ENCODE measurements around the gene KSR1. TPM values are rescaled to one million over a fixed set of nuclear protein-coding genes. Genes with fewer than 3 reads are reported as not detected.

KSR1 gene
- total RNA-seq, 1 donor: 23.5 TPM

- Histone ChIP-seq H3K27me3 (ENCODE audit: insufficient read depth, low read length) (no peaks in the 10 kb centered on the region), H3K9me3 (ENCODE audit: low read depth, low read length) (no peaks in the 10 kb centered on the region), H3K4me3 (ENCODE audit: low read length) (no peak overlapping the region), H3K4me1 (ENCODE audit: insufficient read depth, low read length) (peaks cover 68% of the 10 kb centered on the region)
These were observed 75.3 kb downstream of the KSR1 start for GRCh38 chr17:27531469-27531961.

- H3K4me3 ChIP-seq (ENCODE audit: low read length): no peak overlapping the region
- H3K9me3 ChIP-seq (ENCODE audit: low read depth, low read length): no peaks in the 10 kb centered on the region
- H3K4me1 ChIP-seq (ENCODE audit: insufficient read depth, low read length): peaks cover 62% of the 10 kb centered on the region
- H3K27me3 ChIP-seq (ENCODE audit: insufficient read depth, low read length): no peaks in the 10 kb centered on the region
These were observed 76.3 kb downstream of the KSR1 start for GRCh38 chr17:27532269-27533263.

GRCh38 chr17:27533874-27534815, 77.9 kb downstream of the KSR1 start:
- H3K4me1 ChIP-seq (ENCODE audit: insufficient read depth, low read length): peaks cover 50% of the 10 kb centered on the region
- no peaks in the 10 kb centered on the region for H3K9me3 ChIP-seq (ENCODE audit: low read depth, low read length)
- H3K4me3 ChIP-seq (ENCODE audit: low read length): no peak overlapping the region
- no peaks in the 10 kb centered on the region for H3K27me3 ChIP-seq (ENCODE audit: insufficient read depth, low read length)

- H3K9me3 ChIP-seq (ENCODE audit: low read depth, low read length): no peaks in the 10 kb centered on the region
- no peak overlapping the region for H3K4me3 ChIP-seq (ENCODE audit: low read length)
- H3K4me1 ChIP-seq (ENCODE audit: insufficient read depth, low read length): peaks cover 47% of the 10 kb centered on the region
- H3K27me3 ChIP-seq (ENCODE audit: insufficient read depth, low read length): no peaks in the 10 kb centered on the region
These were observed 79.1 kb downstream of the KSR1 start for GRCh38 chr17:27535178-27535928.

GRCh38 chr17:27535975-27536374, 79.7 kb downstream of the KSR1 start:
- Histone ChIP-seq H3K4me3 (ENCODE audit: low read length) (no peak overlapping the region), H3K9me3 (ENCODE audit: low read depth, low read length) (no peaks in the 10 kb centered on the region), H3K27me3 (ENCODE audit: insufficient read depth, low read length) (no peaks in the 10 kb centered on the region), H3K4me1 (ENCODE audit: insufficient read depth, low read length) (peaks cover 47% of the 10 kb centered on the region)

- no peaks in the 10 kb centered on the region for H3K9me3 ChIP-seq (ENCODE audit: low read depth, low read length)
- no peaks in the 10 kb centered on the region for H3K27me3 ChIP-seq (ENCODE audit: insufficient read depth, low read length)
- peaks cover 47% of the 10 kb centered on the region for H3K4me1 ChIP-seq (ENCODE audit: insufficient read depth, low read length)
- no peak overlapping the region for H3K4me3 ChIP-seq (ENCODE audit: low read length)
These were observed 80.5 kb downstream of the KSR1 start for GRCh38 chr17:27536781-27537180.

GRCh38 chr17:27538156-27538955, 82.1 kb downstream of the KSR1 start:
- Histone ChIP-seq H3K27me3 (ENCODE audit: insufficient read depth, low read length) (no peaks in the 10 kb centered on the region), H3K4me1 (ENCODE audit: insufficient read depth, low read length) (peaks cover 40% of the 10 kb centered on the region)

GRCh38 chr17:27539152-27539551, 82.9 kb downstream of the KSR1 start:
- peaks cover 39% of the 10 kb centered on the region for H3K4me1 ChIP-seq (ENCODE audit: insufficient read depth, low read length)

More at GRCh38 chr17:27538156-27538955, 82.1 kb downstream of the KSR1 start:
- H3K4me3 ChIP-seq (ENCODE audit: low read length): no peak overlapping the region
- H3K9me3 ChIP-seq (ENCODE audit: low read depth, low read length): no peaks in the 10 kb centered on the region

GRCh38 chr17:27539794-27540317, 83.6 kb downstream of the KSR1 start:
- Histone ChIP-seq H3K4me1 (ENCODE audit: insufficient read depth, low read length) (peaks cover 46% of the 10 kb centered on the region), H3K27me3 (ENCODE audit: insufficient read depth, low read length) (no peaks in the 10 kb centered on the region), H3K4me3 (ENCODE audit: low read length) (no peak overlapping the region), H3K9me3 (ENCODE audit: low read depth, low read length) (no peaks in the 10 kb centered on the region)

More at GRCh38 chr17:27539152-27539551, 82.9 kb downstream of the KSR1 start:
- Histone ChIP-seq H3K4me3 (ENCODE audit: low read length) (no peak overlapping the region), H3K27me3 (ENCODE audit: insufficient read depth, low read length) (no peaks in the 10 kb centered on the region), H3K9me3 (ENCODE audit: low read depth, low read length) (no peaks in the 10 kb centered on the region)

- Histone ChIP-seq H3K27me3 (ENCODE audit: insufficient read depth, low read length) (no peaks in the 10 kb centered on the region), H3K4me3 (ENCODE audit: low read length) (no peak overlapping the region), H3K9me3 (ENCODE audit: low read depth, low read length) (no peaks in the 10 kb centered on the region), H3K4me1 (ENCODE audit: insufficient read depth, low read length) (peaks cover 52% of the 10 kb centered on the region)
These were observed 84.3 kb downstream of the KSR1 start for GRCh38 chr17:27540318-27541101.

- no peaks in the 10 kb centered on the region for H3K9me3 ChIP-seq (ENCODE audit: low read depth, low read length)
- no peak overlapping the region for H3K4me3 ChIP-seq (ENCODE audit: low read length)
- peaks cover 58% of the 10 kb centered on the region for H3K4me1 ChIP-seq (ENCODE audit: insufficient read depth, low read length)
- H3K27me3 ChIP-seq (ENCODE audit: insufficient read depth, low read length): no peaks in the 10 kb centered on the region
These were observed 85.2 kb downstream of the KSR1 start for GRCh38 chr17:27541301-27542023.

- Histone ChIP-seq H3K4me3 (ENCODE audit: low read length) (no peak overlapping the region), H3K4me1 (ENCODE audit: insufficient read depth, low read length) (peaks cover 63% of the 10 kb centered on the region), H3K9me3 (ENCODE audit: low read depth, low read length) (no peaks in the 10 kb centered on the region), H3K27me3 (ENCODE audit: insufficient read depth, low read length) (no peaks in the 10 kb centered on the region)
These were observed 86.7 kb downstream of the KSR1 start for GRCh38 chr17:27542841-27543463.

Measured in mononuclear cell (primary cell).